Neural cell (in vitro differentiated cells): ENCODE measurements around the gene AKT1S1. TPM values are rescaled to one million over a fixed set of nuclear protein-coding genes. Genes with fewer than 3 reads are reported as not detected.

Experiments
- H2AFZ ChIP-seq: fragments of 200-600, 300-800 bp; sonication (generic), shearing (Covaris generic); 2 replicates; pipeline ENCODE4 v1.6.0; 2014; ENCODE audit warnings: low read depth, mild to moderate bottlenecking, antibody characterized with exemption, low read length, moderate library complexity
- H3F3A ChIP-seq: fragments of 200-600 bp; shearing (Covaris generic); 2 replicates; pipeline ENCODE4 v1.6.1; 2016; ENCODE audit warnings: mild to moderate bottlenecking, moderate library complexity, mixed read lengths, antibody characterized with exemption, low read length; ENCODE audit not compliant: insufficient read depth, poor library complexity, severe bottlenecking
- H3K27ac ChIP-seq: fragments of 200-600, 300-800 bp; sonication (generic), shearing (Covaris generic); 2 replicates; pipeline ENCODE4 v1.5.1; 2014; ENCODE audit warnings: mild to moderate bottlenecking, low read length, moderate library complexity
- H3K27me3 ChIP-seq: fragments of 300-800, 200-600 bp; sonication (generic), shearing (Covaris generic); 2 replicates; pipeline ENCODE4 v1.6.0; 2014; ENCODE audit warnings: mild to moderate bottlenecking, low read depth, low read length, moderate library complexity; ENCODE audit not compliant: insufficient read depth
- H3K36me3 ChIP-seq: fragments of 300-800, 200-600 bp; sonication (generic), shearing (Covaris generic); 2 replicates; pipeline ENCODE4 v1.5.1; 2014; ENCODE audit warnings: mild to moderate bottlenecking, antibody characterized with exemption, low read length, moderate library complexity; ENCODE audit not compliant: insufficient read depth
- H3K4me2 ChIP-seq: fragments of 300-800, 200-600 bp; sonication (generic), shearing (Covaris generic); 2 replicates; pipeline ENCODE4 v1.6.0; 2014; ENCODE audit warnings: mild to moderate bottlenecking, low read length
- H3K4me3 ChIP-seq: fragments of 300-800, 200-600 bp; sonication (generic), shearing (Covaris generic); 2 replicates; pipeline ENCODE4 v1.5.1; 2014; ENCODE audit warnings: mild to moderate bottlenecking, low read length, moderate library complexity
- H3K79me2 ChIP-seq: fragments of 200-600 bp; shearing (Covaris generic); replicated peaks from 2 replicates; pipeline ENCODE4 v1.6.0; 2014; ENCODE audit warnings: mild to moderate bottlenecking, low read length, moderate library complexity; ENCODE audit not compliant: insufficient read depth
- H3K9ac ChIP-seq: fragments of 300-800, 200-600 bp; sonication (generic), shearing (Covaris generic); 2 replicates; pipeline ENCODE4 v1.6.1; 2016; ENCODE audit warnings: mild to moderate bottlenecking, low read length, mixed read lengths
- H3K9me2 ChIP-seq: fragments of 200-600 bp; shearing (Covaris generic); 2 replicates; pipeline ENCODE4 v1.6.1; 2016; ENCODE audit warnings: mild to moderate bottlenecking, low read length, mixed read lengths; ENCODE audit not compliant: insufficient read depth
- H3K9me3 ChIP-seq: fragments of 200-600, 300-800 bp; sonication (generic), shearing (Covaris generic); 2 replicates; pipeline ENCODE4 v1.6.1; 2016; ENCODE audit warnings: mild to moderate bottlenecking, mixed run types, low read length, moderate library complexity, mixed read lengths
- H4K20me1 ChIP-seq: fragments of 200-600 bp; shearing (Covaris generic); 2 replicates; pipeline ENCODE4 v1.6.1; 2016; ENCODE audit warnings: mild to moderate bottlenecking, mixed run types; ENCODE audit not compliant: insufficient read depth
- CTCF ChIP-seq: fragments of 450-650 bp; IDR thresholded peaks from 2 replicates; pipeline ENCODE4 v1.5.1; 2014; ENCODE audit warnings: antibody characterized with exemption, mild to moderate bottlenecking, moderate library complexity; ENCODE audit not compliant: poor library complexity, severe bottlenecking
- EP300 ChIP-seq: fragments of 450-650 bp; conservative IDR thresholded peaks from 2 replicates; pipeline ENCODE4 v1.6.1; 2014; ENCODE audit warnings: antibody characterized with exemption, mild to moderate bottlenecking, moderate library complexity; ENCODE audit not compliant: poor library complexity, severe bottlenecking
- EZH2 ChIP-seq: fragments of 200-600, 300-800 bp; shearing (Covaris generic), sonication (generic); IDR thresholded peaks from 2 replicates; pipeline ENCODE4 v1.6.1; 2014; ENCODE audit warnings: antibody characterized with exemption, low read length, borderline replicate concordance, mild to moderate bottlenecking; ENCODE audit not compliant: insufficient read depth, poor library complexity, severe bottlenecking
- MXI1 ChIP-seq: fragments of 450-650 bp; conservative IDR thresholded peaks from 2 replicates; pipeline ENCODE4 v1.6.1; 2014; ENCODE audit warnings: antibody characterized with exemption, mild to moderate bottlenecking; ENCODE audit not compliant: poor library complexity, severe bottlenecking
- POLR2AphosphoS5 ChIP-seq: IDR thresholded peaks from 2 replicates; pipeline ENCODE4 v1.6.1; 2012
- RAD21 ChIP-seq: fragments of 450-650 bp; conservative IDR thresholded peaks from 2 replicates; pipeline ENCODE4 v1.6.1; 2014; ENCODE audit warnings: antibody characterized with exemption, mild to moderate bottlenecking, moderate library complexity
- REST ChIP-seq: IDR thresholded peaks from 2 replicates; pipeline ENCODE4 v1.6.1; 2012; ENCODE audit warnings: borderline replicate concordance
- SMC3 ChIP-seq: fragments of 450-650 bp; conservative IDR thresholded peaks from 2 replicates; pipeline ENCODE4 v1.6.1; 2014; ENCODE audit warnings: antibody characterized with exemption, mild to moderate bottlenecking, moderate library complexity; ENCODE audit not compliant: poor library complexity
- TAF1 ChIP-seq: IDR thresholded peaks from 2 replicates; pipeline ENCODE4 v1.6.1; 2012; ENCODE audit warnings: low read depth
- polyA plus RNA-seq: library from polyadenylated mRNA; depleted of rRNA; stranded (reverse); fragments of >200 nt; gene quantifications from 2 replicates; pipeline ENCODE4 v1.2.3, GENCODE V29; 2014

AKT1S1 gene
- polyA plus RNA-seq, 1 donor from 2014 or later: 4.8 TPM

GRCh38 chr19:49871349-49871985 lies 5.7 kb downstream of the AKT1S1 start:
- no peak overlapping the region for H3K4me2 ChIP-seq
- H3F3A ChIP-seq: no peaks in the 10 kb centered on the region
- no peaks in the 10 kb centered on the region for H3K9me2 ChIP-seq
- no peak overlapping the region for H3K9ac ChIP-seq
- H3K36me3 ChIP-seq: no peaks in the 10 kb centered on the region
- H4K20me1 ChIP-seq: no peaks in the 10 kb centered on the region
- H3K4me3 ChIP-seq: no peak overlapping the region
- TF ChIP-seq POLR2AphosphoS5: no peak
- no peak for TF ChIP-seq REST
- TF ChIP-seq CTCF: no peak
- no peak for TF ChIP-seq MXI1
- no peak for TF ChIP-seq EZH2
- no peak for TF ChIP-seq SMC3
- no peak for TF ChIP-seq RAD21
- TF ChIP-seq EP300: no peak
- no peak for TF ChIP-seq TAF1
- no peaks in the 10 kb centered on the region for H3K27me3 ChIP-seq
- no peak overlapping the region for H2AFZ ChIP-seq
- no peaks in the 10 kb centered on the region for H3K9me3 ChIP-seq
- no peak overlapping the region for H3K27ac ChIP-seq
- H3K79me2 ChIP-seq: peaks cover 15% of the 10 kb centered on the region

- no peak for TF ChIP-seq SMC3
- no peak for TF ChIP-seq EP300
- TF ChIP-seq POLR2AphosphoS5: no peak
- TF ChIP-seq MXI1: no peak
- Histone ChIP-seq H3K27ac (peak overlapping the region; percentile 91), H3K79me2 (peaks cover 17% of the 10 kb centered on the region), H3K9me3 (no peaks in the 10 kb centered on the region), H3F3A (no peaks in the 10 kb centered on the region), H3K4me3 (peak overlapping the region; percentile 76), H3K27me3 (no peaks in the 10 kb centered on the region), H3K36me3 (no peaks in the 10 kb centered on the region), H4K20me1 (no peaks in the 10 kb centered on the region), H3K9ac (peak overlapping the region; percentile 73), H2AFZ (peak overlapping the region; percentile 58), H3K9me2 (no peaks in the 10 kb centered on the region), H3K4me2 (peak overlapping the region; percentile 74)
Observed at GRCh38 chr19:49870309-49870901, 6.8 kb downstream of the AKT1S1 start.
